ENCODE measurements around the gene GMNN.

The GMNN gene

GRCh38 chr6:24807584-24807983 is 32.8 kb downstream of the GMNN start:
- no peak for DNase-seq (ENCODE audit: low read depth)

GRCh38 chr6:24809728-24810127 is 35.0 kb downstream of the GMNN start:
- no peak for DNase-seq (ENCODE audit: low read depth)

- no peak for DNase-seq (ENCODE audit: low read depth)
Observed at GRCh38 chr6:24818346-24818745, 43.6 kb downstream of the GMNN start.

- no peak for DNase-seq (ENCODE audit: low read depth)
Observed at GRCh38 chr6:24821860-24822444, 47.2 kb downstream of the GMNN start.

GRCh38 chr6:24822696-24823095 is 48.0 kb downstream of the GMNN start:
- no peak for DNase-seq (ENCODE audit: low read depth)

GRCh38 chr6:24823185-24823584 is 48.4 kb downstream of the GMNN start:
- no peak for DNase-seq (ENCODE audit: low read depth)

GRCh38 chr6:24824142-24824938 is 49.6 kb downstream of the GMNN start:
- no peak for DNase-seq (ENCODE audit: low read depth)

- DNase-seq (ENCODE audit: low read depth) = no peak
Observed at GRCh38 chr6:24825130-24825630, 50.4 kb downstream of the GMNN start.

- no peak for DNase-seq (ENCODE audit: low read depth)
Observed at GRCh38 chr6:24827162-24827561, 52.4 kb downstream of the GMNN start.

- no peak for DNase-seq (ENCODE audit: low read depth)
Observed at GRCh38 chr6:24827970-24828369, 53.2 kb downstream of the GMNN start.

GRCh38 chr6:24829657-24830056 is 54.9 kb downstream of the GMNN start:
- no peak for DNase-seq (ENCODE audit: low read depth)

GRCh38 chr6:24831771-24832716 is 57.3 kb downstream of the GMNN start:
- peak; percentile 33 for DNase-seq (ENCODE audit: low read depth)

GRCh38 chr6:24832794-24833193 is 58.1 kb downstream of the GMNN start:
- DNase-seq (ENCODE audit: low read depth) = no peak

GRCh38 chr6:24833711-24834386 is 59.1 kb downstream of the GMNN start:
- no peak for DNase-seq (ENCODE audit: low read depth)

Measured in GM04504 (cell line).